GM18517 (cell line): ENCODE results near the gene ZDHHC11B.
"Not testable (repeated sequence)": the region's sequence is repeated elsewhere in the genome, so short reads cannot be mapped to it uniquely, and the experiment has no call there.

ENCODE experiments used
- ATAC-seq: cut with Tn5 transposase; IDR thresholded peaks from one replicate; pipeline ENCODE4 v1.9.1; 2021; ENCODE audit warnings: mild to moderate bottlenecking, moderate library complexity; ENCODE audit not compliant: unreplicated experiment

ZDHHC11B gene

DNA sequence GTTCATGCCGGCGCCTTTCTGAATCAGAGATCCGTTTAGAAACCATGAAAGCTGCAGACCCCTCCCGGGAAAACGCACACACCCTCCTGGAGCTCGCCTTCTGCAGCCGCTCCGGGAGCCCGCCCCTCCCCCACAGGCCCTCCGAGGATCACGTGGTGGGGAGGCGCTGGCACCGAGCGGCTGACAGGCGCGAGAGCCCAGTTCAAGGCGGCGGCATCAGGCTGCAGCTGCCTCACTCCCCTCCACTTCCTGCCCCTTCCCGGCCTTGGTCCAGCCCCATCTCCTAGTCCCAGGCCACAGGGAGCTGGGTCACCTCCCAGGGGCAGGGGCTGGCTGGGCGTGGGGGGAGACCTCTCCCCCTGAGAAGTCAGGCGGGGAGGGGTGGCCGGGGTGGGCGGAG, 93.5 kb downstream of the ZDHHC11B start:
- ATAC-seq, result not testable (repeated sequence)

DNA sequence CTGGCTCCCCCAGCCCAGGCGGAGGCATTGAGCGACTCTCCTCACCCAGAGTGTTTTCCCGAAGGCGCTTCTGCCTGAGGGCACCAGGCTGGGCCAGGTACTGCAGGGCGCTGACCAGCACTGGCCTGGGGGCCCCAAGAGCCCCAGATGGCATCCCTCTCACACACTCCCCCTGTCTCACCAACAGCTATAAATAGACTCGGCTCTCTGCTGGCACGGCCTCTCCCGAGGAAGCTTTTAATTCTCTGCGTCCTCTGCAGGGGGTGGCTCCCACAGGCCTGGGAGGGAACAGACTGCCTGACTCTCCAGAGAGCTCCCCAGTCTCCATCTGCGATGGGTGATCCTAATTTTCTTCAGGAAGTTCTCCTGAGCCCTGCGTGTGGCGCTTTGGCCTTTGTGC, 94.2 kb downstream of the ZDHHC11B start:
- ATAC-seq, result not testable (repeated sequence)

DNA sequence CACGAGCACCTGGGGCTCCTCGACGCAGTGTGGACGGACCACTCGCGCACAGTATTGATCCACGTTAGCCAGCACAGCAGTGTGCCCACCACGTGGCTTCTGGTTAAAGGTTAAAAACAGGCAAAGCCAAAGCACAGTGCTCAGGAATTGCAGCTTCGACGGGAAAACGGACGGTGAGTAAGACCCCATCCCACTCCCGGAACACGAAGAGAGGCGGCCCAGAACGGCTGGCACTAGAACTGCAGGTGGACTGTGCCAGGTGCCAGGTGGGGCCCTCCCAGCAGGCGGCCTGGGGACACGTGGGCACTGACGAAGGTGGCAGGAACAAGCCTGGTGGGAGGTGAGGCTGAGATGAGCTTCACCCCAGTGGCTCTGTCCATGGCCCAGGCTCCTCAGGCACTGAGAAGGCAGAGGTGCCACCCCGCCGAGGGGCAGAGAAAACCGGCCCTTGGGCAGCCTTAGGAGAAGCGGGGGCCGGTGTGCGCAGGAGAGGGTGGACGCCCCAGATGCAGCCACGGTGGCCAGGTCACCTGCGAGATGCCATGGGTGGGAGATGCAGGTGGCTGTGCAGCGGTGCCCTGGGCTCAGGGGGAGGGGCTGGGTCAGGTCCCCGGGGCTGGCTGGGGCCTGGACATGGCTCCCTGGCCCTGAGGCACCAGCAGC, 96.0 kb downstream of the ZDHHC11B start:
- ATAC-seq, result not testable (repeated sequence)

DNA sequence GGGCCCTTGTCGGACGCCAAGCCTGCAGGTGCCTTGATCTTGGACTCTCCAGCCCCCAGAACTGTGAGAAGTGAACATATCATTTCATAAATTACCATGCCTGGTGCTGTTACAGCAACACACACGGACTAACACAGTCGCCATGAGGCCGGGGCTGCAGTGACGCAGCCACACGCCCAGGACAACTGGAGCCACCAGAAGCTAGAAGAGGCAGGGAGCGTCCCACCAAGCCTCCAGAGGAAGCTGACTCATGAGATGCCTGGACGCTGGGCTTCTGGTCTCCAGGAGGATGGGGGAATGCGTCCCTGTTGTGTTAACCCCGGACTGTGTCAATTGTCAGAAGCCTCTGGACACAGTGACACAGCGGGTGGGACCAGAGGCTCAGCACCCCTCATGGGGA, 97.6 kb downstream of the ZDHHC11B start:
- not testable (repeated sequence) for ATAC-seq

DNA sequence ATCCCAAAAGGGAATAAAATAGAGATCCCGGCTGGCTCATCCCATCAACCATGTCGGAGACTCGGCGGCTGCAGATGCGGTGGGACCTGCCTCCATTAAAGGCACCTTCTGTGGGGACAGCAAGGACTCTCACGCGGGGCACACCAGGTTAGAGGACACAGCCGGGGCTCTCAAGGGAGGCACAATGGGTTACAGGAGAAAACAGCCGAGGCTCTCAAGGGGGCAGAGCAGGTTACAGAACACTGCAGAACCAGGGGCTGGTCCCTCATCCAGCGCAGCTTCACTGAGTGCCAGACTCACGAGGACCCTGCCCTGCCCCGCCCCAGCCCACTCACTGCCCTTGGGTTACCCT, 98.4 kb downstream of the ZDHHC11B start:
- ATAC-seq, result not testable (repeated sequence)

DNA sequence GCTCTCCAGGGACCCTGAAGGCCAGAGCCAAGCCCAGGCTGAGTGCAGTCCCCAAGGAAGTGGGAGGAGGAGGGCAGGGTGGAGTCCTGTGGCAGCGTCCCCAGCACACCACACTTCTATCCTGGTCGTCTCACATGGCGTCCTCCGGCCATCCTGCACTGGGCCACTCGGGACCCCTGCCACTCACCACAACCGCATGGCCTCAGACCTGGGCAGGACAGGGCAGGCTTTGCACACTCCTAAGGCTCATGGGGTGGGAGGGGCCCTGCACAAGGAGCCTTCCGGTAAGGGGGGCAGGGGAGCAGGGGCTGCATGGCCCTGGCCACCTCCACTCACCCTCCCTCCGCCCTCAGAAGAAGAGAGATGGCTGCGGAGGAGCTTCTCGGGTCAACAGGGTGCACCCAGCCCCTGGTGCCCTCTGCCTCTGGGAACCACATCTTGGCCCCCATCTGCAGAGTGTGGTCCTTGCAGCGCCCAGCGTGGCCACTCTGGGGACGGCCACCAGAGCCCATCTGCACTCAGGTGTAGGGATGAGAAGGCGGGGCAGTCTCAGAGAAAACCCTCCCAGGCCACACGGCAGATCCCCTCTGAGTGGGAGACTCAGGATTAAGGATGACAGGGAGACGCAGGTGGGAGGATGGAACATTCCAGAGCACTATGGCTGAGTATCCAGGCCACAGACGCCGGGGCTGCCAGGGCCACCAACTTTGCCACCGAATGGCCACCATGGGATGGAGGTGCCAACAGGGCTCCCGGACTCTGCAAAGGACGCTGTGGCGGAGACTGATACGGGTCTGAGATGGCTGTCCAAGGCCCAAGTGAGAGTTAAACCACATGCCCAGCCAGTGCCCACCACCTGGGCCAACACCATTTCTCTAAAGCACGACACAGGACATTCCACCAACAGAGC, 99.0 kb downstream of the ZDHHC11B start:
- ATAC-seq, result no peak

DNA sequence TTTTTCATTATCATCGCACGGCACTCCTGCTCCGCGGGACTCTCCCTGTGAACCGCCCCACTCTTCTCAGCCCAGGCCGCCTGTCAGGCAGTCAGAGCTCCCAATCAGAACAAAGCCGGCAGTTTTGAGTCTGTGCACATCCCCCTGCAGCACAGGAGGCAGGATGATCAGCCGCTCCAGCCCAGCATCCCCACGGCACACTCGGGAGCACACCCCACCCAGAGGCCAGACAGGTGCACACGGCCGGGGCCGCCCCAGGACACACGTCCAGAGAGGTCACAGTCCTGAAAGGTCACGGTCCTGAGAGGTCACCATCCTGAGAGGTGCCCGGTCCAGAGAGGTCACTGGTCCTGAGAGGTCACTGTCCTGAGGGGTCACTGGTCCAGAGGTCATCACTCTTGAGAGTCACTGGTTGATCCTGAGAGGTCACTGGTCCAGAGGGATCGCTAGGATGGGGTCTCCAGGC, 99.7 kb downstream of the ZDHHC11B start:
- no peak for ATAC-seq

DNA sequence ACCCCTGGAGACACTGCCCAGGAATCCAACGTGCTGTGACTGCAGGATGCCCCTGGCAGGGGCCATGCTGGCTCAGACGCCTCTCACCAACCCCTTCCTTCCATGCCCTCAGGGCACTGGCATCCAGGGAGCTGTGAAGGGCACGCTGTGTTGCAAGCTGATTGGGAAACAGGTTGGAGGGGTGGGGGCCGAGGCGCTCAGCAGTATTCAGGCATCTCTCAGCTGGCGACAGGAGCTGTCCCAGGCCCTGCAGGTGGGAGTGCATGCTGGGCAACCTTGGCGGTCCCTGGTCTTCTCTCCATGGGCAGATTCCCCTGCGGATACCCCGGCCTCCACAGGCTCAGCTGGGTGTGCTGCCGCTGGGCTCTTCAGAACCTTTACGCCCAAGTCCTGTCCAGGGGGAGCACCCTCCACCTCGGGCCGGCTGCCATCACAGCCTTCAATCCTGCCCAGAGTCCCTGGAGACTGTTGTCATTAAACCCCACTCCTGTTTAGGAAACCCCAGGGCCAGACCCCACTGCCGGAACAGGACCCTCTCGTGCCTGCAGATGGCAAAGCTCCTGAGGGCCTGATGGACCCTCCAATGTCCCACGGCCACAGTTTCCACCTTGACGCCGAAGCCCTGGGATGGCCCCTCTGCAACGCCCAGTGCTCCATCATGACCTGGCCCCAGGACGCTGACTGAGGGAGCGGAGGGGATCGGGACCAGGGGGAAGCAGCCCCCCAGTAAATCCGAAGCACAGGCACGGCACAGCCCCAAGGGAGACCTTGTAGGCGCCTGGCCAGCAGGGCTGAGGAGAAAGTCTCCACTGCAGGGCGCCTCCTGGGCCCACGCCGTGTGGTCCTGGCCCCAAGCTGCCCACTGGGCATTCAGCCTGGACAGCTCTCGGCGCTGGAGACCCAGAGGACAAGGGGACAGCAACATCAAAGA, 100.7 kb downstream of the ZDHHC11B start:
- ATAC-seq, result no peak

DNA sequence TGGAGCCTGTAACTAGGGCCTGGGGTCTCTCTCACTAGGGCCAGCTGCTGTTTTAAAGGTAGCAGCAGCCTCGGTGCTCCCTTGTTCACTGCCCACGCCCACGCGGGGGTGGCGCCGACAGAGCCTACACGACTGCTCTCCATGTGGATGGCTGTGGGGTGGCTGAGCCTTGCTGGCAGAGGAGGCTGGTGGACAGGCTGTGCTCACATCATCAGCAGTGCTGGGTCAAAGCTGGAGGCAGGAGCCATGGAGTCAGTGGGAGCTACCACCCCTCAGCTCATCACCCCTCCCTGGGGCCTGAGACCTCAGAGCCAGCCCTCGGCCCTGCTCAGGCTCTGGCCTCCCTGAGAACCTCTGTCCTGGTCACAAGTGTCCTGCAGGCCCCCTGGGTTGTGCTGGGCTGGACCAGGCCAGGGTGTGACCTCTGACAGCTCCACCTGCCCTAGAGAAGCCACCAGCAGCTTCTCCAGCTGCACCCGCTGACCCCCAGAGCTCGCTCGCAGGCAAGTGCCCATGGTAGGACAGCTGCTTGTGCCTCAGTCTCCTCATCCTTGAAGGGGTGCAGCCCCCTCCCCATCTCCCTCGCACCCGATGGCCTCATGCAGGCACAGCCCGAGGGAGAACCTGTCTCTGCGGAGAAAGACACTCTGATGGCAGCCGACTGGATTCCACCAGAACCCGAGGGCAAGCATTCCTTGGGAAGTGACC, 101.7 kb downstream of the ZDHHC11B start:
- ATAC-seq, result not testable (repeated sequence)

DNA sequence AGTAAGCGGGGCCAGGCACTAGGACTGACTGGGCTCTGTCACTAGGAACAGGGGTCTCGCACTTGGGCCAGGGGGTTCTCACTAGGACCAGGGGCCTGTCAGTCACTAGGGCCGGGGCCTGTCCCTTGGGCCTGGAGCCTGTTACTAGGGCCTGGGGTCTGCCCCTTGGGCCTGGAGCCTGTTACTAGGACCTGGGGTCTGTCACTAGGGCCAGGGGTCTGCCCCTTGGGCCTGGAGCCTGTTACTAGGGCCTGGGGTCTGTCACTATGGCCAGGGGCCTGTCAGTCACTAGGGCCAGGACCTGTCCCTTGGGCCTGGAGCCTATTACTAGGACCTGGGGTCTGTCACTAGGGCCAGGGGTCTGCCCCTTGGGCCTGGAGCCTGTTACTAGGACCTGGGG, 102.3 kb downstream of the ZDHHC11B start:
- not testable (repeated sequence) for ATAC-seq

DNA sequence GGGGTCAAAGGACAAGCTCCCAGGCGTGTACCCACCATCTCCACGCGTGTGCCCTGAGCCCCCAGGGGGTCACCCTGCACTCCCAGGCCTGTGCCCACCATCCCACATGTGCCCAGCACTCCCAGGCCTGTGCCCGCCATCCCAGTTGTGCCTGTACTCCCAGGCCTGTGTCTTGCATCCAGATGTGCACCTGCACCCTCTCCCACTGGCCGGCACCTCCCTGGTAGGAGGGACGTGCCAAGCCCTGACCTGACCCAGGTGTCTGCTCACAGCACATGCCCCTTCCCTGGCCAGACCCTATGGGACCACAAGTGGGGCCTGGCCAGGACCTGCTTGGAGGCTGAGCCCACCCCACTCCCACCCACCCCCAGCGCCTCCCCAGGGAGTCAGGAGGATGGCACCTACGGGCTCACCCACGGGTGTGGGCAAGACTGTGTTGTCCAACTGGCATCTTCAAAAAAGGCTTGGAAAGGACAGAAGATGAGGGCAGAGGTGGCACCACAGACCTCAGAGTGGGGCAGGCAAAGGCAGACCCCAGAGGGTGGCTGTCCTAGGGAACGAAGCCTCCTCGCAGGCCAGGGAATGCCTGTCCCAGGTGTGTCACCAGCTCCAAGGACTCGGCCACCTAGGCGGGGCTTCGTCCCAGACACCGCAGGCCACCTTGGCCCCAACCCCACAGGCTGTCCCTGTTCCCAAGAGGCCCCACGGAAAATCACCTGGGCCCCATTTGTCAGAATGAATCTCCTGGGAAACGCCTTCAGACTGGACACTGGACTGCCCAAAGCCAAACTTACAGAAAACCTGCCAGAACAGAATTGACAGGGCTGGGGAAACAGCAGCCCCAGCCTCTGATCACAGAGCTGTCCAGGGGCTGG, 103.0 kb downstream of the ZDHHC11B start:
- not testable (repeated sequence) for ATAC-seq

DNA sequence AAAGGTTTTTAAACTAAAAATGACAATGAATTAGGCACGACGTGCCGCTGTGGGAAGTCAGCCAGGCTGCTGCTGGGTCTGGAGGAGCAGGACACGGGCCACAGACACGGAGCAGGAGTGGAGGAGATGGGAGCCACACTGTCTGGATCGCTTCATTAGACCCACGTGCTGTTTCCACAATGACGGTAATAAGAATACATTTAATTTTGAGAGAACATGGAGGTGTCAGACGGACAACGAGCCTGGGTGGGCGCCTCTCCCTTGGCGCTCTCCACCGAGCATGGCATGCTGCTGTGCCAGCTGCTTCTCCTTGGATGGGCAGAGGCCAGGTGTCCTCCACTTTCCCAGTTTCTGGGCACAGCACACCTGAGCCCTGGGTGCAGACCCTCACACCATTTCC, 103.7 kb downstream of the ZDHHC11B start:
- ATAC-seq, result not testable (repeated sequence)

DNA sequence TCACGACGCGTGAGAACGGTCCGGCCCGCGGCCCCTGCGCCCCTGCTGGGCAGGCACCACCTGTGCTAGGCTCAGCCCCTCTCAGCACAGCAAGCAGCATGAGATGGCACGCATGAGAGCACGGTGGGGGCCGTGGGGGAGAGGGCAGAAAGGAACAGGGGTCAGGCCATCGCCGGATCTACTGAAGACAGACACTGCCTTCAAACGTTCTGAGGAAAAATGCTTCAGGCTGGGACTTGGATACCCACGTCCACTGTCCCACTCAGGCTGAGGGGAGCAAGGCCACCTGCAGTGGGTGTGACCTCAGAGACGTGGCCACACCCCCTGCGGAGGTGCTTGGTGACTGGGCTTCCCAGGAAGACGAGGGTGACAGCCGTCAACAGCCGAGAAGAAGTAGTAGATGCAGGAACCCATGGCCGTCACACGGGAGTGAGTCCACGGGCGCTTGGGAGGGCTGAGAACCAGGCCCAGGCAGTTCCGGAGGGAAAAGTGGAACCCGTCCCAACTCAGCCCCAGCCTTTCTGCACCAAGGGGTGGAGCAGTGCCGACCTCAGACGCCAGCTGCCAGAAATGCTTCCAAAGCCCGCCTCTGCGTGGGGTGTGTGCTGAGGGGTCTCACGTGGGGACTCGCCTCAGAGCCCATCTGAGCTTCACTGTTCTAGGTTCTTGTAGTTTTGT, 104.3 kb downstream of the ZDHHC11B start:
- ATAC-seq, result not testable (repeated sequence)

DNA sequence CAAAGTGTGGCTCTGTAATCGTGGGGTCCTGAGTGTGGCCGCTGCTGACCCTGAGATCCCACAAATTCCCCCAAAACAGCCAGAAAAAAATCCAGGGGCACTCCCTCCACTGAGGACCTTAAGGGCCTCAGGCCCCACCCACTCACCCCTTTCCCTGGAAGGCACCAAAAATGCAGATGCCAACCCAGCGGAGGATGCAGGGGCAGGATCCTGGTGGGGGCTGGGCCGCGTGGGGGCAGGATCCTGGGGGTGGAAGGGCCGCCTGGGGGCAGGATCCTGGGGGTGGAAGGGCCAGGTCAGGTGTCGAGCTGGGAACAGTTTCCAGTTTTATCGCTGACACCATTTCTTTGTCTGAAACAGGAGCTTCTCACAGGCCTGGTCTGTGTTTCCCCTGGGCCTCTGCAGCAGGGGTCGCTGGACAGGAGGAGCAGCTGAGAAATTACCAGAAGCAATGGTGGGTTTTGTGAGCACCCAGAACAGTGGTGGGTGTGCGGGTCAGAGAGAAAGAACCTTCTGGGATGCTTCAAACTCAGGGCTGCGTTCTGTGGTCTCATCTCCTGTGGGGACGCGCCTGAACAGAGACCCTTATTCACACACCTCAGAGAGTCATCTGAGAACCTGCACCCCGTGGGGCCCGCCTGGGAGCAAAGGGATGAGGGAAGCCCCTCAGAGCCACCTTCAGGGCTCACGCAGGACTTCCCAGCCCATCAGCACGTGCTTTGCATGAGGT, 105.2 kb downstream of the ZDHHC11B start:
- ATAC-seq, result not testable (repeated sequence)

DNA sequence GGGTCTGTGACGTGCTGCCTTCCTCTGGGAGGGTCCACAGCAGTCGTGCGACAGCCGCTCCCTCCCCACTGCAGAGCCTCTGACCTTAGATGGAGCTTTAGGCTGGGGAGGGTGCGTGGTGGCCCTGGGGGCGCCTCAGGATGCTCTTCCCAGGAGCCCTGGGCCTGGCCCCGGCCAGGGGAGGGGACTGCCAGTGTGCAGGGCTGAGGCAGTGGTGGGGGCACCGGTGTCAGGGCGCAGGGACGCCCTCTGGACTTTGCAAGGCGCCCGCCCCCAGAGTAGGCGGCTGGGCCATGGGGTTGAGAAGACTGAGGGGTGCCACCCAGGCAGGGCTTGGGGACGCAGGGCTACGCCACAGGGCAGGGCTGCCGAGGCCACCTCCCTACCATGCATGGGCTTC, 106.0 kb downstream of the ZDHHC11B start:
- not testable (repeated sequence) for ATAC-seq

DNA sequence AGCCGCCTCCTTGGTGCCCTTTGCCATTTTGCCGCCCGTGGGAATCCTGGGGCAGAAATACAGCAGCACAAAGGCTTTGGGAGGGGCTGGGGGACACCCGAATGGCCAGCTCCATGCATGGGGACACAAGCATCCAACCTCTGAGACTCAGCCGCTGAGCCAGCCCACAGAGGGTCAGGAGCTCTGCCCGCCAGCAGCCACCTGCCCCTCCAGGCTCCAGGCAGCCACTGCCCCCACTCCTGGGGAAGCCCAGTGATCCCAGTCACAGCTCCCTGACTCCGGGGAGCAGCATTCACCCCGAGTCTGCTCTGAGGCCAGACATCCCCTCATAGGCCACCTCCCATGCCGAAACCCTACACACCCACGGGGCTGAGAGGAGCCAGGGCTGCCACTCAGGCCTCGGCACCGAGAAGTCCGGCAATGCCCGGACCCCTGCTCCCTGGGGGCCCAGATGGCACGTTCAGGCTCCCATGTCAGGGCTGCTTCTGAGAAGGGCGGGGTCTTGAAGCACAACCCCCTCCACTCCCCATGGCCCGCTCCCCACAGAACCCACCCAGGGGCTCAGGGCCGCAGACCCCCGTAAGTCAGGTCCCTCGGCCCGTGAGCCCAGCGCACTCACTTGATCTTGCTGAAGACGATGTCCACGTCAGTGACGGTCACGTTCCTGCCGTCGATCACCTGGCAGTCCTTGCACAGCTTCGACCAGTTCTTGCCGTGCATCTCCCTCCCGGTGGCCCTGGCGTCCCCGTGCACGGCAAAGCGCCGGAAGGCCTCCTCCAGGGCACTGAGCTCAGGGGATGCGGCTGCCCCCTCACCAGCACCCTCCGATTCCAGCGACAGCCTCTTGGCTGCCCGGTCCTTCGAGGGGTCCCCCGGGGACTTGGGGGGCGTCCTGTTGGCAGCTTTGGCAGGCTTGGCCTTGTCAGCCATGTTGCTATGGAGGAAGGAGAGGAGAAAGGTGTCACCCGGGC, 107.1 kb downstream of the ZDHHC11B start:
- ATAC-seq, result no peak

DNA sequence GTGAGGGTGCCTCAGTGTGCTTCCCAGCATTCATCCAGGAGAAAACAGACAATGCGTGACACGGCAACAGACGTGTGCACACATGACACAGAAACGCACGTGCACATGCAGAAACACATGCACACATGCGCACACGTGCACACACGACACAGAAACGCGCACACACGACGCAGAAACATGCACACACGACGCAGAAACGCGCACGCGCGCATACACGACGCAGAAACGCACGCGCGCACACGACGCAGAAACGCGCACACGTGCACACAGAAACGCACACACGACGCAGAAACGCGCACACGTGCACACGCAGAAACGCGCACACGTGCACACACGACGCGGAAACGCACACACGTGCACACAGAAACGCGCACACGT, 107.8 kb downstream of the ZDHHC11B start:
- no peak for ATAC-seq
